HepG2 (cell line): ENCODE measurements around the gene SYT9. TPM values are rescaled to one million over a fixed set of nuclear protein-coding genes. Genes with fewer than 3 reads are reported as not detected.

Source experiments
- ATAC-seq: fragments of 200-7000 bp; cut with Tn5 transposase; 3 replicates; pipeline ENCODE4 v1.9.1; 2020; ENCODE audit warnings: mild to moderate bottlenecking, moderate library complexity
- BruUV-seq: library from RNA; stranded (reverse); fragments of 400-500 nt; replicated peaks from 2 replicates; lab custom pipeline; 2021; lab: Mats Ljungman, UMichigan
- CTCF ChIA-PET: fragments of 300-600 bp; formaldehyde crosslinking; extraction: SDS; loops from one replicate; lab custom pipeline; 2021; ENCODE audit warnings: low total read pairs, inconsistent platforms, low intra/inter-chr PET ratio; lab: Yijun Ruan, JAX
- POLR2A ChIA-PET: fragments of 350-600 bp; sonication (Branson Sonifier 250); formaldehyde crosslinking; loops from one replicate; lab custom pipeline; 2020; ENCODE audit warnings: antibody characterized with exemption, inconsistent platforms; lab: Yijun Ruan, JAX
- DNase-seq: peaks from one replicate; pipeline ENCODE4 v3.0.0-alpha.2; 2015; ENCODE audit warnings: low spot score
- FAIRE-seq: peaks from 3 replicates; lab custom pipeline; 2011; peaks lifted over from hg19 to GRCh38; lab: Jason Lieb, UNC
- H2AFZ ChIP-seq: one replicate; pipeline ENCODE4 v1.6.1; 2011; ENCODE audit warnings: low read length, inconsistent platforms
- H3K27ac ChIP-seq: fragments of 300-600 bp; 3 replicates; pipeline ENCODE4 v1.8.0; 2011; ENCODE audit warnings: mixed run types, mild to moderate bottlenecking, mixed read lengths, low read length, inconsistent platforms; ENCODE audit not compliant: insufficient read depth; ENCODE audit errors: extremely low read length
- H3K27me3 ChIP-seq, 2 experiments: fragments of 200-600 bp in 1 of 2; 2 replicates in 1 of 2; 3 replicates in 1 of 2; pipeline versions ENCODE4 v1.6.0 to v1.8.0; 2011; ENCODE audit warnings: low read length in 2 of 2, mild to moderate bottlenecking in 2 of 2, moderate library complexity in 2 of 2, inconsistent platforms in 1 of 2; ENCODE audit not compliant: insufficient read depth in 2 of 2, control insufficient read depth in 1 of 2
- H3K36me3 ChIP-seq, 2 experiments: fragments of 200-600 bp in 1 of 2; replicated peaks in 1 of 2; 2 replicates in 1 of 2; 3 replicates in 1 of 2; pipeline versions ENCODE4 v1.5.1 to v1.8.0; 2011; ENCODE audit warnings: low read length in 2 of 2, inconsistent platforms in 1 of 2; ENCODE audit not compliant: insufficient read depth in 2 of 2, control insufficient read depth in 1 of 2
- H3K4me1 ChIP-seq: 2 replicates; pipeline ENCODE4 v1.5.1; 2012; ENCODE audit warnings: low read length, inconsistent platforms; ENCODE audit not compliant: insufficient read depth
- H3K4me2 ChIP-seq: 2 replicates; pipeline ENCODE4 v1.6.0; 2011; ENCODE audit warnings: low read depth, low read length, inconsistent platforms
- H3K4me3 ChIP-seq, 3 experiments: fragments of 200-600 bp in 1 of 3; sonication (generic), shearing (Covaris generic) in 1 of 3; replicated peaks in 1 of 3; 2 replicates each; pipeline ENCODE4 v1.5.1; 2011 to 2016; ENCODE audit warnings: low read length in 3 of 3, inconsistent platforms in 2 of 3, low read depth in 2 of 3, mild to moderate bottlenecking in 2 of 3, control low read depth in 1 of 3, mixed read lengths in 1 of 3; ENCODE audit not compliant: insufficient read depth in 1 of 3
- H3K79me2 ChIP-seq: one replicate; pipeline ENCODE4 v1.6.1; 2011; ENCODE audit warnings: low read length, inconsistent platforms; ENCODE audit not compliant: insufficient read depth
- H3K9ac ChIP-seq: 2 replicates; pipeline ENCODE4 v1.6.0; 2011; ENCODE audit warnings: mild to moderate bottlenecking, low read depth, low read length, inconsistent platforms; ENCODE audit not compliant: insufficient read depth
- H3K9me3 ChIP-seq: 2 replicates; pipeline ENCODE4 v1.5.1; 2012; ENCODE audit warnings: mild to moderate bottlenecking, low read length
- H4K20me1 ChIP-seq: 2 replicates; pipeline ENCODE4 v1.6.0; 2011; ENCODE audit warnings: inconsistent platforms, mild to moderate bottlenecking, low read length, moderate library complexity; ENCODE audit not compliant: insufficient read depth
- CAMTA2 ChIP-seq: sonication (generic); formaldehyde crosslinking; IDR thresholded peaks from 2 replicates; pipeline ENCODE4 v1.4.0; 2020; ENCODE audit warnings: mild to moderate bottlenecking, missing genetic modification reagents, borderline replicate concordance
- CC2D1A ChIP-seq: sonication (generic); formaldehyde crosslinking; IDR thresholded peaks from 2 replicates; pipeline ENCODE4 v1.8.1; 2023; ENCODE audit warnings: mild to moderate bottlenecking, missing genetic modification reagents
- EZH2 ChIP-seq: conservative IDR thresholded peaks from 2 replicates; pipeline ENCODE4 v1.6.1; 2012; ENCODE audit warnings: mild to moderate bottlenecking, low read depth, low read length, moderate library complexity
- HCFC1 ChIP-seq: fragments of 150-350 bp; IDR thresholded peaks from 2 replicates; pipeline ENCODE4 v1.6.1; 2014; ENCODE audit warnings: low read depth, low read length
- JUN ChIP-seq: sonication (generic); formaldehyde crosslinking; IDR thresholded peaks from 2 replicates; pipeline ENCODE4 v1.4.0; 2020; ENCODE audit warnings: mild to moderate bottlenecking, missing genetic modification reagents
- MTF2 ChIP-seq: sonication (generic); formaldehyde crosslinking; IDR thresholded peaks from 2 replicates; pipeline ENCODE4 v1.5.0; 2020; ENCODE audit warnings: missing genetic modification reagents, borderline replicate concordance
- NCOA1 ChIP-seq: sonication (generic); formaldehyde crosslinking; IDR thresholded peaks from 2 replicates; pipeline ENCODE4 v1.9.0; 2021; ENCODE audit warnings: missing genetic modification reagents
- RARG ChIP-seq: sonication (generic); formaldehyde crosslinking; IDR thresholded peaks from 2 replicates; pipeline ENCODE4 v1.4.0; 2020; ENCODE audit warnings: low read depth, mild to moderate bottlenecking, missing genetic modification reagents
- ZNF136 ChIP-seq: sonication (generic); formaldehyde crosslinking; IDR thresholded peaks from 2 replicates; pipeline ENCODE4 v1.8.1; 2022; ENCODE audit warnings: low read depth, mild to moderate bottlenecking, moderate library complexity, missing genetic modification reagents
- ZNF235 ChIP-seq: sonication (generic); formaldehyde crosslinking; IDR thresholded peaks from 2 replicates; pipeline ENCODE4 v1.8.1; 2023; ENCODE audit warnings: mild to moderate bottlenecking, missing genetic modification reagents, borderline replicate concordance
- WGBS: methylation state at CpG from one replicate; pipeline ENCODE4 v1.1.6; 2017; ENCODE audit warnings: low lambda C conversion rate; 5-methylcytosine and 5-hydroxymethylcytosine counted together
- in situ Hi-C: cut with HindIII; loops from 2 replicates; pipeline ENCODE4 v1.10.0; 2017; ENCODE audit warnings: low pct_unique_long_range_greater_than_20kb; ENCODE audit not compliant: extremely low pct_ligation_motif_present
- intact Hi-C: fragments of 100-400 bp; cut with micrococcal nuclease; formaldehyde crosslinking; loops from one replicate; pipeline ENCODE4 v1.10.0; 2022; ENCODE audit not compliant: unreplicated experiment
- polyA plus RNA-seq, 8 experiments: library from polyadenylated mRNA; depleted of rRNA in 3 of 8; stranded (reverse) in 7 of 8; unstranded in 1 of 8; fragments of >200 nt; fragmentation: Illumina TruSeq in 4 of 8; extraction: Trizol in 4 of 8; gene quantifications; 2 replicates each; pipeline versions ENCODE4 v1.2.1 to v1.2.3, GENCODE V29; 2011 to 2016; ENCODE audit warnings: low read depth in 4 of 8, missing spikeins in 1 of 8, mixed read lengths in 1 of 8; ENCODE audit not compliant: insufficient read depth in 1 of 8
- total RNA-seq, 5 experiments: library from RNA; depleted of rRNA; stranded (reverse); fragments of >200 nt; fragmentation: Illumina TruSeq; extraction: Trizol; gene quantifications; 2 replicates each; pipeline ENCODE4 v1.2.3, GENCODE V29; 2016; ENCODE audit warnings: low read depth in 1 of 5
- TF ChIP-seq, protein P1 (sequence below): IDR thresholded peaks from 2 replicates; pipeline ENCODE4 v1.6.1; 2016; ENCODE audit warnings: low read depth, borderline replicate concordance
- TF ChIP-seq, protein P2 (sequence below), 2 experiments: sonication (generic) in 1 of 2; formaldehyde crosslinking in 1 of 2; IDR thresholded peaks; 2 replicates each; pipeline versions ENCODE4 v1.5.1 to v1.6.1; 2011 to 2020; ENCODE audit warnings: borderline replicate concordance in 1 of 2, low read depth in 1 of 2, low read length in 1 of 2, mild to moderate bottlenecking in 1 of 2, missing genetic modification reagents in 1 of 2, moderate library complexity in 1 of 2
- TF ChIP-seq, protein P3 (sequence below): sonication (generic); formaldehyde crosslinking; IDR thresholded peaks from 2 replicates; pipeline ENCODE4 v1.4.0; 2020; ENCODE audit warnings: mild to moderate bottlenecking, missing genetic modification reagents
- TF ChIP-seq, protein P4 (sequence below): sonication (generic); formaldehyde crosslinking; IDR thresholded peaks from 2 replicates; pipeline ENCODE4 v1.4.0; 2020; ENCODE audit warnings: missing genetic modification reagents

The SYT9 gene
- total and polyA plus RNA-seq, 2 of the 13 experiments (the other 11 are each of a cell fraction or from before 2014, with no cell fraction given): not detected

DNA sequence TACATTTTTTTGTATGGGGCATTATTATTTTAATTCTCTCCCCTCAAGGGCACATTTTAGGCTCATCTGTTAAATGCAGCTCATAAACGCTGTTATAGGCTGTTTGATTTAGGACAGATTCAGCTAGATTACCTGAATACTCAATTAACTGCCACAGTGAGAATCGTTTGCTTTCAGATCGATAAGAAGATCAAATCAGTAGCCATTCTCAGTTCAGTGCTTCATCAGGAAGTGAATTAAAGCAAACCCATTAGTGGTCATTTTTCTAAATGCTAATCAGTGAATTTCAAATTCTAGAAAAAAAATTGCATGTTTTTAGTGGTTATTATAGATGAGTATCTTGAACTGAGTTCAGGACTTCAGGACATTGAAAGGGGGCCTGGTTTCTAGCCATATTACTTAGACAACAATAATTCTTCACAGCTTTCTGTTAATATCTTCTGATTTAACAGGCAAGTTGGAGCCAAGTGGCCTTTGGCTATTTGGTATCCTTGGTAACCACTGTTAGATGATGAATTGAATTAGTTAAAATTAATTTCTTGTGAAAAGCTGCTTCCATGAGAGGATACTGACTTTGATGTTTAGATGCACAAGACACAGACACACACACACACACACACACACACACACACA lies 18.6 kb downstream of the SYT9 start:
- H3K27ac ChIP-seq: no peak overlapping the region
- ChIA-PET POLR2A (no interaction called here), CTCF (no interaction called here)
- TF ChIP-seq EZH2 (no peak), NCOA1 (CRISPR knock-in tag) (no peak), JUN (CRISPR knock-in tag) (no peak), ZNF136 (CRISPR knock-in tag) (no peak), MTF2 (CRISPR knock-in tag) (no peak), CC2D1A (CRISPR knock-in tag) (no peak), ZNF235 (no peak), CAMTA2 (no peak), HCFC1 (no peak), RARG (CRISPR knock-in tag) (no peak)
- TF ChIP-seq, protein P1, sequence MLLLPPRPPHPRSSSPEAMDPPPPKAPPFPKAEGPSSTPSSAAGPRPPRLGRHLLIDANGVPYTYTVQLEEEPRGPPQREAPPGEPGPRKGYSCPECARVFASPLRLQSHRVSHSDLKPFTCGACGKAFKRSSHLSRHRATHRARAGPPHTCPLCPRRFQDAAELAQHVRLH (CRISPR knock-in tag): no peak
- TF ChIP-seq, protein P2, sequence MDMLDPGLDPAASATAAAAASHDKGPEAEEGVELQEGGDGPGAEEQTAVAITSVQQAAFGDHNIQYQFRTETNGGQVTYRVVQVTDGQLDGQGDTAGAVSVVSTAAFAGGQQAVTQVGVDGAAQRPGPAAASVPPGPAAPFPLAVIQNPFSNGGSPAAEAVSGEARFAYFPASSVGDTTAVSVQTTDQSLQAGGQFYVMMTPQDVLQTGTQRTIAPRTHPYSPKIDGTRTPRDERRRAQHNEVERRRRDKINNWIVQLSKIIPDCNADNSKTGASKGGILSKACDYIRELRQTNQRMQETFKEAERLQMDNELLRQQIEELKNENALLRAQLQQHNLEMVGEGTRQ (IDR thresholded peaks at IDR 0.05; ENCODE audit: low read depth, low read length): no peak
- TF ChIP-seq, protein P2 (CRISPR knock-in tag; IDR thresholded peaks at IDR 0.05; ENCODE audit: borderline replicate concordance): no peak
- TF ChIP-seq, protein P3, sequence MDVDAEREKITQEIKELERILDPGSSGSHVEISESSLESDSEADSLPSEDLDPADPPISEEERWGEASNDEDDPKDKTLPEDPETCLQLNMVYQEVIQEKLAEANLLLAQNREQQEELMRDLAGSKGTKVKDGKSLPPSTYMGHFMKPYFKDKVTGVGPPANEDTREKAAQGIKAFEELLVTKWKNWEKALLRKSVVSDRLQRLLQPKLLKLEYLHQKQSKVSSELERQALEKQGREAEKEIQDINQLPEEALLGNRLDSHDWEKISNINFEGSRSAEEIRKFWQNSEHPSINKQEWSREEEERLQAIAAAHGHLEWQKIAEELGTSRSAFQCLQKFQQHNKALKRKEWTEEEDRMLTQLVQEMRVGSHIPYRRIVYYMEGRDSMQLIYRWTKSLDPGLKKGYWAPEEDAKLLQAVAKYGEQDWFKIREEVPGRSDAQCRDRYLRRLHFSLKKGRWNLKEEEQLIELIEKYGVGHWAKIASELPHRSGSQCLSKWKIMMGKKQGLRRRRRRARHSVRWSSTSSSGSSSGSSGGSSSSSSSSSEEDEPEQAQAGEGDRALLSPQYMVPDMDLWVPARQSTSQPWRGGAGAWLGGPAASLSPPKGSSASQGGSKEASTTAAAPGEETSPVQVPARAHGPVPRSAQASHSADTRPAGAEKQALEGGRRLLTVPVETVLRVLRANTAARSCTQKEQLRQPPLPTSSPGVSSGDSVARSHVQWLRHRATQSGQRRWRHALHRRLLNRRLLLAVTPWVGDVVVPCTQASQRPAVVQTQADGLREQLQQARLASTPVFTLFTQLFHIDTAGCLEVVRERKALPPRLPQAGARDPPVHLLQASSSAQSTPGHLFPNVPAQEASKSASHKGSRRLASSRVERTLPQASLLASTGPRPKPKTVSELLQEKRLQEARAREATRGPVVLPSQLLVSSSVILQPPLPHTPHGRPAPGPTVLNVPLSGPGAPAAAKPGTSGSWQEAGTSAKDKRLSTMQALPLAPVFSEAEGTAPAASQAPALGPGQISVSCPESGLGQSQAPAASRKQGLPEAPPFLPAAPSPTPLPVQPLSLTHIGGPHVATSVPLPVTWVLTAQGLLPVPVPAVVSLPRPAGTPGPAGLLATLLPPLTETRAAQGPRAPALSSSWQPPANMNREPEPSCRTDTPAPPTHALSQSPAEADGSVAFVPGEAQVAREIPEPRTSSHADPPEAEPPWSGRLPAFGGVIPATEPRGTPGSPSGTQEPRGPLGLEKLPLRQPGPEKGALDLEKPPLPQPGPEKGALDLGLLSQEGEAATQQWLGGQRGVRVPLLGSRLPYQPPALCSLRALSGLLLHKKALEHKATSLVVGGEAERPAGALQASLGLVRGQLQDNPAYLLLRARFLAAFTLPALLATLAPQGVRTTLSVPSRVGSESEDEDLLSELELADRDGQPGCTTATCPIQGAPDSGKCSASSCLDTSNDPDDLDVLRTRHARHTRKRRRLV (CRISPR knock-in tag): no peak
- TF ChIP-seq, protein P4, sequence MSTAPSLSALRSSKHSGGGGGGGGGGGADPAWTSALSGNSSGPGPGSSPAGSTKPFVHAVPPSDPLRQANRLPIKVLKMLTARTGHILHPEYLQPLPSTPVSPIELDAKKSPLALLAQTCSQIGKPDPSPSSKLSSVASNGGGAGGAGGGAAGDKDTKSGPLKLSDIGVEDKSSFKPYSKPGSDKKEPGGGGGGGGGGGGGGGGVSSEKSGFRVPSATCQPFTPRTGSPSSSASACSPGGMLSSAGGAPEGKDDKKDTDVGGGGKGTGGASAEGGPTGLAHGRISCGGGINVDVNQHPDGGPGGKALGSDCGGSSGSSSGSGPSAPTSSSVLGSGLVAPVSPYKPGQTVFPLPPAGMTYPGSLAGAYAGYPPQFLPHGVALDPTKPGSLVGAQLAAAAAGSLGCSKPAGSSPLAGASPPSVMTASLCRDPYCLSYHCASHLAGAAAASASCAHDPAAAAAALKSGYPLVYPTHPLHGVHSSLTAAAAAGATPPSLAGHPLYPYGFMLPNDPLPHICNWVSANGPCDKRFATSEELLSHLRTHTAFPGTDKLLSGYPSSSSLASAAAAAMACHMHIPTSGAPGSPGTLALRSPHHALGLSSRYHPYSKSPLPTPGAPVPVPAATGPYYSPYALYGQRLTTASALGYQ (CRISPR knock-in tag): no peak
- FAIRE-seq (no peak), ATAC-seq (no peak), DNase-seq (no peak)
- BruUV-seq: no TSS peak
- H3K79me2 ChIP-seq: no peaks in the 10 kb centered on the region
- no peaks in the 10 kb centered on the region for H3K9me3 ChIP-seq
- in situ Hi-C loops: no loop called here
- intact Hi-C loops: no loop called here
- H3K9ac ChIP-seq: no peak overlapping the region
- no peak overlapping the region for H3K4me3 ChIP-seq
- no peaks in the 10 kb centered on the region for H3K27me3 ChIP-seq
- no peaks in the 10 kb centered on the region for H3K36me3 ChIP-seq
- H4K20me1 ChIP-seq: no peaks in the 10 kb centered on the region
- no peak overlapping the region for H3K4me2 ChIP-seq
- no peak overlapping the region for H2AFZ ChIP-seq
- 0% methylated on average over 3 of the region's 3 CpGs for WGBS
- H3K4me1 ChIP-seq: no peaks in the 10 kb centered on the region
